Activated CD8-positive, alpha-beta T cell treated with anti-CD3 and anti-CD28 coated beads, Interleukin-2, amount 10 ng/mL, durations not matched to agents 7 days and 5 days (primary cell): ENCODE data around the gene SPATC1L. TPM values are rescaled to one million over a fixed set of nuclear protein-coding genes. Genes with fewer than 3 reads are reported as not detected.
A peak's percentile ranks its signal among the peaks of the same experiment; 100 is the strongest.

Experiments used
- ATAC-seq: fragments of 150-1000 bp; cut with Tn5 transposase; one replicate; pipeline ENCODE4 v1.10.0; 2021; ENCODE audit warnings: moderate library complexity
- CTCF ChIA-PET: fragments of 350-600 bp; sonication (Branson Sonifier 250); formaldehyde crosslinking; loops from one replicate; lab custom pipeline; 2021; ENCODE audit warnings: antibody characterized with exemption; lab: Charles Lee
- POLR2A ChIA-PET: fragments of 350-600 bp; sonication (Branson Sonifier 250); formaldehyde crosslinking; loops from one replicate; lab custom pipeline; 2021; ENCODE audit warnings: antibody characterized with exemption; lab: Charles Lee
- DNase-seq: peaks from one replicate; pipeline ENCODE4 v3.0.0-alpha.2; 2020
- H3K27ac Mint-ChIP-seq: one replicate; pipeline ENCODE4 v1.8.0; 2021; ENCODE audit warnings: mild to moderate bottlenecking, mixed read lengths
- H3K27me3 Mint-ChIP-seq: one replicate; pipeline ENCODE4 v1.8.0; 2021; ENCODE audit warnings: low read depth, mixed read lengths
- H3K36me3 Mint-ChIP-seq: one replicate; pipeline ENCODE4 v1.8.0; 2021; ENCODE audit warnings: low read depth, mixed read lengths
- H3K4me1 Mint-ChIP-seq: one replicate; pipeline ENCODE4 v1.8.0; 2021; ENCODE audit warnings: low read depth, mixed read lengths
- H3K4me3 Mint-ChIP-seq: one replicate; pipeline ENCODE4 v1.8.0; 2021; ENCODE audit warnings: mild to moderate bottlenecking, mixed read lengths
- H3K9me3 Mint-ChIP-seq: one replicate; pipeline ENCODE4 v1.8.0; 2022; ENCODE audit warnings: mixed read lengths; ENCODE audit not compliant: insufficient read depth
- total RNA-seq, 2 experiments: library from RNA; stranded (reverse); gene quantifications; one replicate each; pipeline ENCODE4 v1.2.3, GENCODE V29; 2021

The SPATC1L gene
- total RNA-seq, 2 experiments from 2014 or later, result 14.4 to 17.5 TPM

- DNase-seq (no peak), ATAC-seq (no peak)
- Mint-ChIP-seq H3K27ac (peak overlapping the region; percentile 57), H3K4me1 (peaks cover 15% of the 10 kb centered on the region), H3K9me3 (no peaks in the 10 kb centered on the region), H3K4me3 (no peak overlapping the region), H3K36me3 (peaks cover 25% of the 10 kb centered on the region), H3K27me3 (no peaks in the 10 kb centered on the region)
- ChIA-PET CTCF (interaction anchor here (1.1 kb wide), 1 partner anchor 9 kb away, joined by 3 read pairs; no protein-coding TSS in a partner anchor), POLR2A (no interaction called here)
These were observed 37.6 kb upstream of the SPATC1L start for GRCh38 chr21:46221664-46222435.

GRCh38 chr21:46220847-46221246, 36.6 kb upstream of the SPATC1L start:
- Mint-ChIP-seq H3K36me3 (peaks cover 20% of the 10 kb centered on the region), H3K27ac (no peak overlapping the region), H3K4me1 (peaks cover 8% of the 10 kb centered on the region), H3K4me3 (no peak overlapping the region), H3K9me3 (no peaks in the 10 kb centered on the region), H3K27me3 (no peaks in the 10 kb centered on the region)
- ATAC-seq, result no peak
- ChIA-PET CTCF (no interaction called here), POLR2A (no interaction called here)
- no peak for DNase-seq

- ATAC-seq (no peak), DNase-seq (no peak)
- Mint-ChIP-seq H3K4me3 (no peak overlapping the region), H3K27me3 (no peaks in the 10 kb centered on the region), H3K4me1 (peaks cover 3% of the 10 kb centered on the region), H3K27ac (no peak overlapping the region), H3K9me3 (no peaks in the 10 kb centered on the region), H3K36me3 (peaks cover 19% of the 10 kb centered on the region)
- ChIA-PET CTCF (interaction anchor here (1.4 kb wide), 1 partner anchor 9 kb away, joined by 4 read pairs; no protein-coding TSS in a partner anchor), POLR2A (interaction anchor here (1.5 kb wide), 1 partner anchor 13 kb away, joined by 4 read pairs; no protein-coding TSS in a partner anchor)
These were observed 36.1 kb upstream of the SPATC1L start for GRCh38 chr21:46220275-46220810.

GRCh38 chr21:46219591-46220239, 35.5 kb upstream of the SPATC1L start:
- H3K4me1 Mint-ChIP-seq, result peaks cover 3% of the 10 kb centered on the region
- DNase-seq, result no peak
- ChIA-PET CTCF (interaction anchor here (1.4 kb wide), 1 partner anchor 10 kb away, joined by 4 read pairs; no protein-coding TSS in a partner anchor), POLR2A (interaction anchor here (0.5 to 1.5 kb wide), 2 partner anchors 11 to 13 kb away, joined by 3 to 4 read pairs; no protein-coding TSS in a partner anchor)
- H3K27me3 Mint-ChIP-seq, result no peaks in the 10 kb centered on the region
- no peaks in the 10 kb centered on the region for H3K9me3 Mint-ChIP-seq
- peaks cover 17% of the 10 kb centered on the region for H3K36me3 Mint-ChIP-seq
- no peak overlapping the region for H3K4me3 Mint-ChIP-seq
- no peak for ATAC-seq
- H3K27ac Mint-ChIP-seq, result no peak overlapping the region

DNA sequence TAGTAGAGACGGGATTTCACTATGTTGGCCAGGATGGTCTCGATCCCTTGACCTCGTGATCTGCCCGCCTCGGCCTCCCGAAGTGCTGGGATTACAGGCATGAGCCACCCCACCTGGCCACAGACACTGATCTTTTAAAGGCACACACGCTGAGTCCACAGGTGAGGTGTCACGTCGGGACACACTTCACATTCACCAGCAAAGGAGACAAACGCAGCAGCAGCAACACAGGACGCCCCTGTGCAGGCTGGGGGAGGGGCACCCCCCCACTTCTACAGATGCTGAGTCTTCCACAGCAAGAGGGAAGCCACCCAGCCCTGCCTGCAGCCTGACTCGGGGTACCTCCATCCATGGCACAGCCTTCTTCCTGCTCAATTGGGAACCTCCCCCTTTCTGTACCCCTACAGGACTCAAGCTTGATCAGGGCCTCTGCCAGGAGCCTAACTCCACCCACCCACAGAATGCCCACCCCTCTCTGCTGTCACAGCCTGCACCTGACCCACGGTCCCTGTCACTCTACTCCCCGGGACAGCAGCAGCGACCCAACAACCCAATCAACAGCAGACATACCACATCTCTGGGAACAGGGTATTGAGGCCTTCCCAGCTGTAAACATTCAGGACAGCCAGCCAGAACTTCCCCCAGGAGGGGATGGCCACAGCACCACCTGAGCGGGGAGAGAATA, 34.8 kb upstream of the SPATC1L start:
- CTCF ChIA-PET, result interaction anchor here (1.4 kb wide), 1 partner anchor 10 kb away, joined by 4 read pairs; no protein-coding TSS in a partner anchor
- ATAC-seq, result no peak

DNA sequence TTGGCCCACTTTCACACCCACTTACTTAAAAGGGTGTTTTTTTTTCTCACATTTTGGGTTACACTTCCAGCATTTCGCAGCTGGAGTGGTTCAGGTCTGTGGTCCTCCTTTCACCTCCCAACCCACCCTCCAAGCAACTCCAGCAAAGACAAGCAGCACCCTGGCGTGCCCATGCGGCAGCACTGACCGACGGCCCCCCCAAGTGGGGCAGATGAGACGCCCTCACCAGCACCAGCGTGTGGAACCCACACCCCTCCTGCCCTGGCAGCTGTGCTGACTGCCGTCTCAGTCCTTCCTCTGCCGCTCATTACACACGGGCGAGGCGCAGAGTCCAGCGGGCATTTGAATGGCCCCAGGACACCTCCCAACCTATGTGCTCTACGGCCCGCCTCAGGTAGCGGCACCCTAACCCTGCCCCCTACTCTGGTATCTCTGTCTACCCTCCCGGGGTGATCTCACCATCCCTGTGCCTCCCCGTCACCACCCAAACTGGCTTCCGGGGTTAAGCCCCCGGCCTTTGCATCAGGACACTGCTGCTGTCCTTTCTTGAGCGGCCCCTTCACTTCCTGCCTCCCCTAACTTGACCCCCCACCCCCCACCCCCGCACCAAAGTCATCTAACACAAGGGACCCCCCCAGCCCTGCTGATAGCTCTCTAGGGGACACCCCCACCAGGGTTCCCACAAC, 33.4 kb upstream of the SPATC1L start:
- POLR2A ChIA-PET, result no interaction called here
- H3K36me3 Mint-ChIP-seq, result peaks cover 17% of the 10 kb centered on the region
- no peak for DNase-seq
- no peaks in the 10 kb centered on the region for H3K9me3 Mint-ChIP-seq
- no peak overlapping the region for H3K4me3 Mint-ChIP-seq
- H3K4me1 Mint-ChIP-seq, result peaks cover 3% of the 10 kb centered on the region
- no peak overlapping the region for H3K27ac Mint-ChIP-seq
- H3K27me3 Mint-ChIP-seq, result no peaks in the 10 kb centered on the region
- no peak for ATAC-seq
- CTCF ChIA-PET, result no interaction called here

More for the DNA sequence above, 34.8 kb upstream of the SPATC1L start:
- POLR2A ChIA-PET, result interaction anchor here (0.5 to 1.5 kb wide), 2 partner anchors 12 kb away, joined by 3 to 4 read pairs; no protein-coding TSS in a partner anchor
- Mint-ChIP-seq H3K4me1 (peaks cover 3% of the 10 kb centered on the region), H3K36me3 (peaks cover 16% of the 10 kb centered on the region), H3K4me3 (no peak overlapping the region), H3K27ac (no peak overlapping the region), H3K9me3 (no peaks in the 10 kb centered on the region), H3K27me3 (no peaks in the 10 kb centered on the region)
- no peak for DNase-seq

GRCh38 chr21:46216132-46216747, 32.0 kb upstream of the SPATC1L start:
- Mint-ChIP-seq H3K36me3 (peaks cover 9% of the 10 kb centered on the region), H3K27ac (peak overlapping the region; percentile 57), H3K27me3 (no peaks in the 10 kb centered on the region), H3K4me1 (peaks cover 3% of the 10 kb centered on the region), H3K4me3 (no peak overlapping the region), H3K9me3 (no peaks in the 10 kb centered on the region)
- POLR2A ChIA-PET, result interaction anchor here (0.5 kb wide), 1 partner anchor 152 kb away, joined by 4 read pairs; no protein-coding TSS in a partner anchor
- no peak for ATAC-seq
- CTCF ChIA-PET, result no interaction called here
- no peak for DNase-seq

- ATAC-seq, result no peak
- POLR2A ChIA-PET, result interaction anchor here (0.6 kb wide), 1 partner anchor 250 kb away, joined by 4 read pairs; no protein-coding TSS in a partner anchor
These were observed 31.3 kb upstream of the SPATC1L start for GRCh38 chr21:46215436-46216131.

DNA sequence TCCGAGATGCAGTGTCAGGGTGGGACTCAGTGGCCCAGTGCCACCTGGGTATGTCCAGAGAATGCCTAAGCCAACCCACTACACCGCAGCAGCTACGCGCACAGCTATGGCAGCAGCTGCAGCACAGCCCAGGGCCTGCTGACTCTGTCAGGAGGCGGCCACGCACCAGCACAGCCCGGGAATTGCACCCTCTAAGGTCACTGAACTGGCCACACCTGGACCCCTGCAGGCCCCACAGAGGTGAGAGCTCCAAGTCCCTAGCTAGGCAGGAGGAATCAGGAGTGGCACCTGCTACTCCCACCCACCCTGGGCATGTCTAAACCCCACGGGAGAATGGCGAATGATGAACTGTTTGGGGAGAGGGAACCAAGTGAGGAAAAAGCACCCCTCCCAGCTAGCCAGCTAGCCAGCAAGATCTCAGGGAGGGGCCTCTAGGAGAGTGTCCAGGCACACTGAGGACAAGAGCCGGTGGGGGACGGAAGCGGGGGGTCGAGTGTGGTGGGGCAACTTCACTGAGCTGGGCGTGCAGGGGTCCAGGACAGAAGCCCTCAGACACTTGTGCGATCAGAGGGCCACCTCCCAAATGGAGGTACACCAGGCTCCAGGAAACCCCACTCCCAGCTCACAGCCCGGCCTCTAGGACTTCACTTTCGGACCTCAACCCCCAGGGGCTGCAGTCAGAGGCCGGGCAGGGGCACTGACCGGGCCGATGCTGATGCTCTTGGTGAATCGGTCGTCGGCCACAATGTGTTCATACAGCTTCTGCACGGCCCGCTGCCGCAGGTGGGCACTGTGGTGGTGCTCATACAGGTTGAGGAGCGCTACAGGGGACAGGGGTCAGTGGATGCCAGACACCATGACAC, 30.4 kb upstream of the SPATC1L start:
- Mint-ChIP-seq H3K4me3 (no peak overlapping the region), H3K4me1 (peaks cover 3% of the 10 kb centered on the region), H3K27me3 (no peaks in the 10 kb centered on the region), H3K27ac (peak overlapping the region; percentile 20), H3K9me3 (no peaks in the 10 kb centered on the region), H3K36me3 (peaks cover 9% of the 10 kb centered on the region)
- POLR2A ChIA-PET, result interaction anchor here (0.6 kb wide), 1 partner anchor 251 kb away, joined by 4 read pairs; no protein-coding TSS in a partner anchor
- no peak for ATAC-seq
- CTCF ChIA-PET, result interaction anchor here (1.0 to 1.5 kb wide), 2 partner anchors 10 to 71 kb away, joined by 3 to 4 read pairs; no protein-coding TSS in a partner anchor
- DNase-seq, result no peak

More at GRCh38 chr21:46215436-46216131, 31.3 kb upstream of the SPATC1L start:
- peaks cover 9% of the 10 kb centered on the region for H3K36me3 Mint-ChIP-seq
- no peaks in the 10 kb centered on the region for H3K9me3 Mint-ChIP-seq
- H3K4me1 Mint-ChIP-seq, result peaks cover 3% of the 10 kb centered on the region
- no peaks in the 10 kb centered on the region for H3K27me3 Mint-ChIP-seq
- peak overlapping the region; percentile 57 for H3K27ac Mint-ChIP-seq
- CTCF ChIA-PET, result interaction anchor here (1.0 to 1.5 kb wide), 2 partner anchors 9 to 72 kb away, joined by 3 to 4 read pairs; no protein-coding TSS in a partner anchor
- no peak for DNase-seq
- H3K4me3 Mint-ChIP-seq, result no peak overlapping the region
